Activated T-cell treated with anti-CD3 and anti-CD28 coated beads, Interleukin-2, amount 50 U/mL, for 4 hours (primary cell): ENCODE measurements around the gene PRKAG2. TPM values are rescaled to one million over a fixed set of nuclear protein-coding genes. Genes with fewer than 3 reads are reported as not detected.

Experiments
- ATAC-seq, 2 donors: fragments of 200-7000 bp; cut with Tn5 transposase; one replicate each; pipeline ENCODE4 v1.10.0; 2021
- DNase-seq: peaks from one replicate; pipeline ENCODE4 v3.0.0-alpha.2; 2020
- H3K27me3 Mint-ChIP-seq: one replicate; pipeline ENCODE4 v1.8.0; 2021; ENCODE audit warnings: low read depth, mixed read lengths
- H3K36me3 Mint-ChIP-seq: one replicate; pipeline ENCODE4 v1.8.0; 2022; ENCODE audit warnings: mixed read lengths; ENCODE audit not compliant: insufficient read depth
- H3K4me1 Mint-ChIP-seq: one replicate; pipeline ENCODE4 v1.8.0; 2021; ENCODE audit warnings: low read depth, mixed read lengths
- H3K4me3 Mint-ChIP-seq: one replicate; pipeline ENCODE4 v1.8.0; 2021; ENCODE audit warnings: mild to moderate bottlenecking, moderate library complexity, mixed read lengths
- H3K9me3 Mint-ChIP-seq: one replicate; pipeline ENCODE4 v1.8.0; 2021; ENCODE audit warnings: mixed read lengths
- total RNA-seq, 3 donors: library from RNA; stranded (reverse); gene quantifications; one replicate each; pipeline ENCODE4 v1.2.1, GENCODE V29; 2021

PRKAG2 gene
- total RNA-seq, 3 donors from 2014 or later = 28.6 to 31.5 (median 29.3) TPM

DNA sequence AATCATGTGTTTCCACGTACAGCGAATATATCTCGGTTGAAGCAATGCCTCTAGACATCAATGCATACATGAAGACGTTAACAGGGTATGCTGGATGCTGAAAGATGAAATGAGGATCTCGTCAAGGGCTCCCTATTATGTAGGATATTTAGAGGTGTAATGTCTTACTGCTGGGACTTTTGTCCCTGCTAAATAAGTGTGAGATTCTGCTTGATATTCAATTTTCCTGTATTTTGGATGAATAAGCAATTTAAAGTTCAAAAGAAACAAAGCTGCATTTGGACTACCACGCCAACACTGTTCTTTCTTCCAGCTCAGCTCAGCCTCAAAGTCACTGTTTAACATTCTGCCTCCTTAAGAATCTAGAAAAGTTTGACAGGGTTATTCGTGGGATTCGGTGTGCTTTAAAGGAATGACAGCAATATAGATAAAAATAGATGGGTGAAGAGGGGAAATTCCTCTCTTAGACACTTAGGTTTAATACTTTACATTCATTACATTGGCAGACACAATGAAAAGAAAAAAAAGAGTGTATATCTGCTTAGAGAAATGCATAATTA lies 247.1 kb downstream of the PRKAG2 start:
- H3K36me3 Mint-ChIP-seq = peaks cover 6% of the 10 kb centered on the region
- H3K4me1 Mint-ChIP-seq = peaks cover 30% of the 10 kb centered on the region
- H3K27me3 Mint-ChIP-seq = no peaks in the 10 kb centered on the region
- no peak for ATAC-seq
- peaks cover 4% of the 10 kb centered on the region for H3K9me3 Mint-ChIP-seq
- no peak for DNase-seq
- H3K4me3 Mint-ChIP-seq = no peak overlapping the region

DNA sequence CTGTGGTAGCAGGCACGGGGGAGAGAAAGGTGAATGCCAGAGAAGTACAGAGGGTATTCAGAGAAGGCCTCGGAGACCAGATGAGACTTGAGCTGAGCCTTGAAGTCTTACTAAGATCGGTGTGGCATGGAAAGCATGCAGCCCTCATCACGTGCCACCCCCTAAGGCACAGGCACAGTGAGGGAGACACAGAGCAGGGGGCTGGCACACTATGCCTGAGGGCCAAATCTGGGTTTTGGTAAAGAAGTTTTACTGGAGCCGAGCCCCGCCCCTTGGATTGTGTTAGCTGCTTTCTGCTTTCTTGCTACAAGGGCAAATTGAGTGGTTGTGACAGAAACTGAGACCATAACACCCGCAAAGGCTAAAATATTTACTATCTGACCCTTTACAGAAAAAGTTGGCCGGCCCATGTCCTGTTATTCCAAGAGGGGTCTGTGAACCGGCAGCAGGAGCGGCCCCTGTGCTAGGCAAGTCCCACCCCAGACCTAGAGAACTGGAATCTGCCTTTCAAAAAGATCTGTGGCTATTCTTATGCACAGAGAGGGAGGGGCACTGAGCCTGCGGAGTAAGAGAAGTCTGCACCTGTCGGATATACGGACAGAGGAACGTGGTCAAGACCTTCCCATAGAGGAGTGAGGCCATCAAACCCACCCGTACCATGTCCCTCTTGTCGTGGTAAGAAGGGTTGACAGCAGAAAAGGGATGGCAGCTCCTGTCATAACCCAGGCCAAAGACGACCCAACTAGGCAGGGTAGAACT lies 247.9 kb downstream of the PRKAG2 start:
- Mint-ChIP-seq H3K4me1 (peaks cover 36% of the 10 kb centered on the region), H3K9me3 (peaks cover 4% of the 10 kb centered on the region), H3K36me3 (peaks cover 10% of the 10 kb centered on the region), H3K27me3 (no peaks in the 10 kb centered on the region), H3K4me3 (no peak overlapping the region)
- DNase-seq (no peak), ATAC-seq (no peak)

DNA sequence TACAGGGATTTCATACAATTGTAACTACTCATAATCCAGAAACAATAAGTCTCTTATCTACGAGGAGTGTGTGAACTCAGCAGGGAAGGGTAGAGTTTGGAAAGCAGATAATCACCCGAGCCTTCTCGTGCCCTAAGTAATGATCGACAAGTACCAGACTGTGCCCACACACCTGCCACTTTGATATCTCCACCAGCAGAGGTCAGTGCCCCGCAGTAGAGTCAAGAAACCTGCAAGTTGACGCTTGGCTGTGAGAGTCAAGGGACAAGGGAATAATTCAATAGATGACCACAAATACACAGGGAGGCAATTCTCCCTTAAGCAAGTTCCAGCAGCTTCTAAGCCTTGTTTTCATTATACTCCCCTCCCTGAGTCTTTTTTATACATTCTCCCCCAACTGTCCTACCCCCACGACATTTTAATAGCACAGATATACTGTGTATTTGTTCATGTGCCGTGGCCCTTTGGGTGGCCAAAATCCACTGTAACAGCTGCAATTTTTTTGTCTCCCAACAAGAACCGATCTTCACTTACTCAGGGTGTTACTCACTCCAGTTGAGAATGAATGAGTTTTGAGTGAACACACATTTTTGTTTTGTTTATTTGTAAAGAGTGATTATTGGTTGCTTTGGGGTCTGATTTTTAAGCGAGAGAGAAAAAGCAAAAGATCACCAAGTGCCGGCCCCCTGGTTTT lies 250.3 kb downstream of the PRKAG2 start:
- peak in 1 of 2 donors; percentile 32 for ATAC-seq
- Mint-ChIP-seq H3K9me3 (no peaks in the 10 kb centered on the region), H3K4me1 (peaks cover 36% of the 10 kb centered on the region), H3K36me3 (peaks cover 10% of the 10 kb centered on the region), H3K27me3 (no peaks in the 10 kb centered on the region), H3K4me3 (no peak overlapping the region)
- DNase-seq = peak; percentile 20

DNA sequence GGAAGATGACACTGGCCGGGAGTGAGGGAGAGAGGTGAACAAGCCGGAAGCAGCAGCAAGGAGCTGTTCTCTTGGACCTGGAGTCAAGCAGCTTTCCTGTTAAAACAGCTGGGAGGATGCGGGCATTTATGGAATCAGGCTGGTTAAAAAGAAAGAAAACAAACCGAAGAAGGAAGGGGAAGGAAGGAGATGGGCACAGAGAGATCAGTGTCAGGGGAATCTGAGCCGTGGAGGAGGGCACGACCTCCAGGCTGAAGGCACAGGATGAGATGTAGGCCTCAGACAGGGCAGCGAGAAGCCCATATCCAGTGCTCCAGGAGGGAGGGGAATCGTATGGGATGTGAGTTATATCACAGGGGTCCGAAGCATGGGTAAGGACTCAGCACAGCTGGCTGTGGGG lies 251.3 kb downstream of the PRKAG2 start:
- Mint-ChIP-seq H3K36me3 (peaks cover 10% of the 10 kb centered on the region), H3K9me3 (no peaks in the 10 kb centered on the region), H3K27me3 (no peaks in the 10 kb centered on the region), H3K4me1 (peaks cover 27% of the 10 kb centered on the region), H3K4me3 (no peak overlapping the region)
- DNase-seq (no peak), ATAC-seq (no peak)

DNA sequence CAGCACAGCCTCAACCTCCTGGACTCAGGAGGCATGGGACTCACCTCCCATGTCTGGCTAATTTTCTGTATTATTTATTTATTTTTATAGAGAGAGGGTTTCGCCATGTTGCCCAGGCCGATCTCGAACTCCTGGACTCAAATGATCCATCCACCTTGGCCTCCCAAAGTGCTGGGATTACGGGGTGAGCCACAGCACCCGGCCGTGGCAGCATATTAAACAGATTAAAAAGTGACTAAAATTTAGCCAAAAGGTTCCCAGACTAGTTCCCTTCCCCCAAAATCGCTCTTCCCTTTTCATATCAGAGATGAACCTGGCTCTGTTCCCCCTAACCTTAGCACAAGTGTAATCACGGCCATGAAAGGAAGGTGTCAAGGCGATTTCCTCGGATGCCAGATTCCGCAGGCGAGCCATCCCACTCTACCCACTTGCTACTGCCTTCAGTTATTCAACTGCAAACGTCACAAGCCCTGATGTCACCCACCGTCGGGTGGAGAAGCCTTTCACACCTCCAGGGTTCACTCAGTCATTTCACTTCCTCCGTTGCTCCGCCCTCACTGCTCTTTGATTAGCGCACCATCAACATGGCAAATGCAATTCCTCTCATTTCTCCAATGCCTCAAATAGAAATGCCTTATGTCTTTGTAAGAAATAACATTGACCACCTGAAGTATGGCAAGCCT lies 252.5 kb downstream of the PRKAG2 start:
- no peak for DNase-seq
- Mint-ChIP-seq H3K4me3 (no peak overlapping the region), H3K36me3 (peaks cover 11% of the 10 kb centered on the region), H3K9me3 (no peaks in the 10 kb centered on the region), H3K4me1 (peaks cover 19% of the 10 kb centered on the region), H3K27me3 (no peaks in the 10 kb centered on the region)
- ATAC-seq = no peak

DNA sequence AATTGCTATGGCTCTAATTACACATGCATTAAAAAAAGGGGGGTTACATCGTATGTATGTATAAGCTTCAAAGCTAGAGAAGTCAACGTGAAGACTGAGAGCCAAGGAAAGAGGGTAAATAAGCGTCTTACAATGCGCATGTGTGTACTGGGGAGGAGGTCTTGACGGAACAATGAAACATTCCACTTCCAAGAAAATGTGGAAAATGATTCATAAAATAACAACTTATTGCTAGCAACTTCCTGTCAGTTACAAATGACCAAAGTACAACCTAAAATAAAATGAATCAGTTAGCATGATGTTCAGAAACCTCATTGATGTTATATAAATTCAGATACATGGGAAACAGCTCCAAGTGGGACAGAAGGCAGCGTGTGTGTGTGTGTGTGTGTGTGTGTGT lies 253.1 kb downstream of the PRKAG2 start:
- no peak for DNase-seq

DNA sequence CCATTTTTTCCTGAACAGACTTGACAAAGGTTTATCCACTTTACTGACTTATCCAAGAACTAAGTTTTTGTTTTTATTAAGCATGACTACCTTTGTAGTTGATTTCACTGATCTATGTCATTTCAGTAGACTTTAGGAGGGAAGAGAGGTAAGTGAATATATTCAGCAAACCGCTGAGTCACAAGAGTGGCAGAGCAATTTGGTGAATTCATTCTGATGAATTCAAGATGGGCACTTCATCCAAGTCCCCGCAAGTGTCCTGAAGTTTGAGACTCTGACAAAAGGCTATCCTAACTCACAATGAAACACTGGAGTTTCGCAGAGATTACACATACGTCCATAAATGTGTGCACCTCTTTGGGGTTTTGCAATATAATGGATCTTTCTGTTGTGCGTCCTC lies 255.0 kb downstream of the PRKAG2 start:
- H3K9me3 Mint-ChIP-seq = no peaks in the 10 kb centered on the region
- H3K4me1 Mint-ChIP-seq = peaks cover 19% of the 10 kb centered on the region
- DNase-seq (no peak), ATAC-seq (no peak)
- H3K36me3 Mint-ChIP-seq = peaks cover 13% of the 10 kb centered on the region
- H3K4me3 Mint-ChIP-seq = no peak overlapping the region
- H3K27me3 Mint-ChIP-seq = no peaks in the 10 kb centered on the region

More for the DNA sequence above, 253.1 kb downstream of the PRKAG2 start:
- no peak for ATAC-seq
- H3K9me3 Mint-ChIP-seq = no peaks in the 10 kb centered on the region
- peaks cover 12% of the 10 kb centered on the region for H3K36me3 Mint-ChIP-seq
- H3K4me3 Mint-ChIP-seq = no peak overlapping the region
- no peaks in the 10 kb centered on the region for H3K27me3 Mint-ChIP-seq
- H3K4me1 Mint-ChIP-seq = peaks cover 19% of the 10 kb centered on the region

DNA sequence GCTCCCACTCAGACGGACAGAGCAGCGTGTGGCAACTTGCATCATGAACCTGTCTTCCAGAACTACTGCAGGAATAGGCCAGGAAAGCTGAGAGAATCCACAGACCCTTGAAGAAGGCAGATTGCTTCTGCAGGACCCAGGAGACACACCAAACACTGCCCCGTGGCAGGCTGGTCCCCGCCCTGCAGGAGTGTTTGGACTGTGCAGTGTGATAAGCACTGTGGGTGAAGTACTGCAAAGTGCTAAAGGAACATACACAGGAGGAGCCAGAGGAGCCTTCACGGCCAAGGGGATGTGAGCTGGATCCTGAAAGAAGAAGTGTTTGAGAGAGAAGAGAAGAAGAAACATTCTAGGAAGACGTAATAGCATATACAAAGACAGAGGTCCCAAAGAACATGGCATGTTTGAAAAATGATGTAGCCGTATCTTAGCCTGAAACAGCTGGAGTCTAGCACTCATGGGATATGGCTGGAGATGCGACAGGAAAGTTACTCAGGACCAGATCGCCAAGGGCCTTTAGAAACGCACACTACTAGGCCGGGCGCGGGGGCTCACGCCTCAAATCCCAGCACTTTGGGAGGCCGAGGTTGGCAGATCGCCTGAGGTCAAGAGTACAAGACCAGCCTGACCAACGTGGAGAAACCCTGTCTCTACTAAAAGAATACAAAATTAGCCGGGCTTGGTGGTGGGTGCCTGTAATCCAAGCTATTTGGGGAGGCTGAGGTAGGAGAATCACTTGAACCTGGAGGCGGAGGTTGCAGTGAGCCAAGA lies 260.3 kb downstream of the PRKAG2 start:
- Mint-ChIP-seq H3K4me3 (no peak overlapping the region), H3K36me3 (peaks cover 14% of the 10 kb centered on the region), H3K9me3 (no peaks in the 10 kb centered on the region), H3K27me3 (no peaks in the 10 kb centered on the region), H3K4me1 (peaks cover 3% of the 10 kb centered on the region)
- ATAC-seq = no peak
- DNase-seq = no peak

DNA sequence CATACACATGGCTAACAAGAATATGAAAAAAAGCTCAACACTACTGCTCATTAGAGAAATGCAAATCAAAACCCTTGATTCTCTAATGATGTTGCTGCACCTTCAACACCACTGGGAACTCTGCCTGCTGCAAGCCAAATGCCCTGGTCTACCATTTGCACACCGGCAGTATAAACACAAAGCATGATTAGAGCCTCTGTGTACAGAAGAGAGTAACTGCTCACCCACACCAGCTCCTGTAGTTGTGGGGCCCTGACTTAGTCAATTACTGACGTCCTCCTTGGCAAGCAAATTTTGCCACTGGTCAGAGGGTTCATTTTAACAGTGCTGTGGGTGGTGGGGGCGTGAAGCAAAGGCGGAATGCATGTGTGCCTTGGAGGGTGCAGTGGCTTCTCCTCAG lies 261.1 kb downstream of the PRKAG2 start:
- Mint-ChIP-seq H3K4me1 (peaks cover 3% of the 10 kb centered on the region), H3K4me3 (no peak overlapping the region), H3K27me3 (no peaks in the 10 kb centered on the region), H3K9me3 (no peaks in the 10 kb centered on the region), H3K36me3 (peaks cover 16% of the 10 kb centered on the region)
- DNase-seq (no peak), ATAC-seq (no peak)

DNA sequence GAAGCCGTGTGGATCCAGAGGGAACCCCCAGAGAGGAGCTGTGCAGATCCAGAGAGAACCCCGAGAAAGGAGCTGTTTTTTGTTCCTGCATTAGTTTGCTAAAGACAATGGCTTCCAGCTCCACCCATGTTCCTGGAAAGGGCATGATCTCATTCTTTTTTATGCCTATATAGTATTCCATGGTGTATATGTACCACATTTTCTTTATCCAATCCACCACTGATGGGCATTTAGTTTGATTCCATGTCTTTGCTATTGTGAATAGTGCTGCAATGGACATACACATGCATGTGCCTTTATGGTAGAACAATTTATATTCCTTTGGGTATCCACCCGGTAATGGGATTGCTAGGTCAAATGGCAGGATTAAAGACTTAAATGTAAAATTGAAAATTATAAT lies 261.9 kb downstream of the PRKAG2 start:
- Mint-ChIP-seq H3K36me3 (peaks cover 14% of the 10 kb centered on the region), H3K4me3 (no peak overlapping the region), H3K9me3 (no peaks in the 10 kb centered on the region), H3K27me3 (no peaks in the 10 kb centered on the region), H3K4me1 (peaks cover 3% of the 10 kb centered on the region)
- no peak for DNase-seq
- no peak for ATAC-seq

DNA sequence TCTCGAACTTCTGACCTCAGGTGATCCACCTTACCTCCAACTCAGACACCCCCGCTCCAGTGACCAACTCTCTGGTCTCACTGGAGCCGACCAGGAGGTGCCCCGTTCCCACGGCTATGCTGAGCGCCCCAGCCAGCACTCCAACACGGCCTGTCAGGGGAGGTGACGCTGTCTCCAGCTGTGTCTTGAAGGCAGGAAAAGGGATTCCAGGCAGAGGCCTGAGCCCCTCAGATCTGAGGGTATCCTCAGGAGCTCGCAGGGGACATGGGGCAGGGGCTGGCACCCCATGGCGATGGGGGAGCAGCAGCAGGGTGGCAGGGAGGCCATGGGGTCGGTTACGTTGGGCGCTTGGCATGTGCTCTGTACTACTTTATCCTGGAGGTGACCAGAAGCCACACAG lies 262.9 kb downstream of the PRKAG2 start:
- Mint-ChIP-seq H3K4me1 (peaks cover 3% of the 10 kb centered on the region), H3K4me3 (no peak overlapping the region), H3K9me3 (no peaks in the 10 kb centered on the region), H3K27me3 (no peaks in the 10 kb centered on the region), H3K36me3 (peaks cover 14% of the 10 kb centered on the region)
- ATAC-seq (no peak), DNase-seq (no peak)

DNA sequence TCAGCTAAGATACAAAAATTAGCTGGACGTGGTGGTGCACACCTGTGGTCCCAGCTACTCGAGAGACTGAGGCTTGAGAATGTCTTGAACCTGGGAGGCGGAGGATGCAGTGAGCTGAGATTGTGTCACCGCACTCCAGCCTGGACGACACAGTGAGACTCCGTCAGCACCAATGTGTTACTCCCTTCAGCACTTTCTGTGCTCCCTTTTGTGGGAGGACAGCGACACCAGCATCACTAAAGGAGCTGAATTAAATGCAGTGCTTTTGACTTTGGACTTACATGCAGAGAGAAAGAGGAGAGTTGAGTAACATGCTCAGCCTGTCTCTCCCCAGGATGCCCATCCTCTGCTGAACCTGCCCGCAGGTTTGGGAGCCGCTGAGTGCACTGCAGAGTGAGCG lies 265.0 kb downstream of the PRKAG2 start:
- ATAC-seq = no peak
- Mint-ChIP-seq H3K36me3 (peaks cover 13% of the 10 kb centered on the region), H3K27me3 (no peaks in the 10 kb centered on the region), H3K9me3 (no peaks in the 10 kb centered on the region), H3K4me1 (peaks cover 10% of the 10 kb centered on the region), H3K4me3 (no peak overlapping the region)
- no peak for DNase-seq

DNA sequence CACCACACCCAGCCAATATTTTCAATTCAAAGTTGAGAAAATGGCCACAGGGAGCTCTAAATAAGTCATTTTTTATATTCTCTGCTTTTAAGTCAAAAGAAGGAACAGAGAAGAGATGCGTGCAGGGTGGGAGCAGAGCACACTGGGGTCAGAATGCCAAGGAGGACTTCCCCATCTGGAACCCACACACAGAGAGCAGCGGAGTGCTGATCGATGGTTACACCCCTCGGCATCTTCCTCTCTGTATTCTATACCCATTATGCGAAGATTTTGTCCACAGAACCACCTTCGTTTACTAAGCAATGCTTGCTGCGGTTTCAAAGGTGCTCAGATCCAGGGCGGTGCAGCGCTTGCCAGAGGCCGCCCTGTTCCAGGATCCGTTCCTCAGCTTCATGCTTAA lies 265.9 kb downstream of the PRKAG2 start:
- H3K36me3 Mint-ChIP-seq = peaks cover 13% of the 10 kb centered on the region
- no peak for DNase-seq
- peaks cover 10% of the 10 kb centered on the region for H3K4me1 Mint-ChIP-seq
- no peak for ATAC-seq
- H3K4me3 Mint-ChIP-seq = no peak overlapping the region
- no peaks in the 10 kb centered on the region for H3K9me3 Mint-ChIP-seq
- H3K27me3 Mint-ChIP-seq = no peaks in the 10 kb centered on the region

DNA sequence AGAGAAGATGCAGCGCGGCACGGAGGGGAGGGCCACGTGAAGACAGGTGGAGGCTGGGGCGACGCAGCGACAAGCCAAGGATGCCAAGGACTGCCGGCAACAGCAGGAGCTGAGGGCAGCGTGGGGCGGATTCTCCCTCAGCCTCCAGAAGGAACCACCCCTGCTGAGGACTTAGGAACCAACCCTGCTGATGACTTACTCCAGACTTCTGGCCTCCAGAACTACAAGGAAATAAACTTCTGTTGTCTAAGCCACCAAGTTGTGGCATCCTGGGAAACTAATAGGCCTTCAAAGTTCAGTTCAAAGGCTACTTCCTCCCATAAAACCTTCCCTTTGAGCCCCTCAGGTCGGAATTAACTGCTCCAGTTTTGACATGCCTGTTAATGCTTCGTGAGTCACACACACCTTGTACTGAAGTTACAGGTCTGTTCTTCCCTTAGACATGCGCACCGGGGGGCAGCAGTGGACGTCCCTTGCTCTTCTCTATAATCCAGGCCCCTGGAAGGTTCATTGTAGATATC lies 268.8 kb downstream of the PRKAG2 start:
- DNase-seq = no peak
- Mint-ChIP-seq H3K4me3 (no peak overlapping the region), H3K9me3 (no peaks in the 10 kb centered on the region), H3K4me1 (peaks cover 6% of the 10 kb centered on the region), H3K36me3 (peaks cover 4% of the 10 kb centered on the region), H3K27me3 (no peaks in the 10 kb centered on the region)
- ATAC-seq = no peak
